SK-N-SH (cell line): ENCODE data around the gene RXYLT1.

Source experiments
- CTCF ChIP-seq: fragments of 200-600 bp; sonication (generic); IDR thresholded peaks from 2 replicates; pipeline ENCODE4 v1.6.1; 2017; ENCODE audit warnings: antibody characterized with exemption, mild to moderate bottlenecking, moderate library complexity
- EP300 ChIP-seq, 2 experiments: IDR thresholded peaks; 2 replicates each; pipeline versions ENCODE4 v1.4.0 to v1.6.1; 2012; ENCODE audit warnings: borderline replicate concordance in 1 of 2, low read depth in 1 of 2, low read length in 1 of 2
- EZH2phosphoT487 ChIP-seq: fragments of 200-600 bp; sonication (generic); IDR thresholded peaks from 2 replicates; pipeline ENCODE4 v1.6.1; 2017; ENCODE audit warnings: low read depth, mixed run types, mild to moderate bottlenecking, antibody characterized with exemption, moderate library complexity, borderline replicate concordance
- GABPA ChIP-seq: IDR thresholded peaks from 2 replicates; pipeline ENCODE4 v1.4.0; 2012; ENCODE audit warnings: low read depth, mild to moderate bottlenecking
- MAX ChIP-seq: IDR thresholded peaks from 2 replicates; pipeline ENCODE4 v1.4.0; 2012; ENCODE audit warnings: low read depth
- POLR2AphosphoS5 ChIP-seq: IDR thresholded peaks from 2 replicates; pipeline ENCODE4 v1.6.1; 2012; ENCODE audit warnings: low read depth, low read length
- RAD21 ChIP-seq: IDR thresholded peaks from 2 replicates; pipeline ENCODE4 v1.6.1; 2012; ENCODE audit warnings: mild to moderate bottlenecking, low read length
- SMC3 ChIP-seq: IDR thresholded peaks from 2 replicates; pipeline ENCODE4 v1.6.1; 2012; ENCODE audit warnings: low read depth, low read length, improper control_type of control experiment
- TAF1 ChIP-seq: IDR thresholded peaks from 2 replicates; pipeline ENCODE4 v1.6.1; 2012; ENCODE audit warnings: low read depth, mild to moderate bottlenecking, low read length, moderate library complexity, borderline replicate concordance
- YY1 ChIP-seq: IDR thresholded peaks from 2 replicates; pipeline ENCODE4 v1.4.0; 2012; ENCODE audit warnings: low read depth, mild to moderate bottlenecking

- TF ChIP-seq POLR2AphosphoS5 (no peak), CTCF (no peak), YY1 (no peak), SMC3 (no peak), RAD21 (no peak), TAF1 (no peak), EP300 (IDR thresholded peaks at IDR 0.05; ENCODE audit: borderline replicate concordance in 1 of 2, low read depth in 1 of 2, low read length in 1 of 2) (no peak), MAX (no peak), GABPA (no peak), EZH2phosphoT487 (no peak)
These were observed 42.1 kb downstream of the RXYLT1 start for GRCh38 chr12:63821781-63822251.
